Fibroblast of skin of abdomen (primary cell): Measurements from ENCODE around the gene MAGI3.
"Not testable (repeated sequence)": the region's sequence is repeated elsewhere in the genome, so short reads cannot be mapped to it uniquely, and the experiment has no call there.

Experiments
- DNase-seq: peaks from one replicate; pipeline ENCODE4 v3.0.0-alpha.2; 2013

MAGI3 gene

DNA sequence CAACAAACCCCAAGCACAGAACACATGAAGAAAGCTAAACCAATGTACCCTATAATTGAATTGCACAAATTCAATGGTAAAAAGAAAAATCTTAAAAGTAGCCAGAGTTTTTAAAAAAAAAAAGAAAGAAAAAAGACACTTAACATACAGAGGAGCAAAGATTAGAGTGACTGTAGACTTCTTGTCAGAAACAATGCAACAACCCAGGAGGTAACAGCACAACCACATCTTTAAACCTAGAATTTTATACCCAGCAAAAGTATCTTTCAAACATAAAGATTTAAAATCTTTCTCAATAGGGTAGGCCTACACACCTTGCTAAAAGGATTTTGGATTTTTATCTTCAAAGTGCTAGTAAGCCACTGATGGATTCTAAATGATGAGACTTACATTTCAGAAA is 304.6 kb downstream of the MAGI3 start:
- DNase-seq = no peak

DNA sequence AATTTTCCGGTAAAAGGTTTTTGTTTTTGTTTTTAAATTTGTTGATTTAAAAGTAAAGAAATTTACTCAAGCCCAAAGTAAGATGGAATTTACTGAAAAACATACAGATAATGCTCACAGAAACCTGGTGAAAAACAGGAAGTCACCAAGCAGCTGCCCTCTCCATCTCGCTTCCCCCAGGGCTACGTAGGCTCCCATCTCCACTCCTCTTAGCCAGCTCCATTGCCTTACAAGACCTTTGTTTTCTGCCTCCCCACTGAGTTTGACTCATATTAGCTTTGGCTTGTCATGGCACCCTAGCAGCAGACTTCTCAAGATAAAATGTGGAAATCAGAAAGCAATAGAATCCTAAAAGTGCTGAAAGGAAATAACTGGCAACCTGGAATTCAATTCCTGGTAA is 311.1 kb downstream of the MAGI3 start:
- peak; percentile 8 for DNase-seq

DNA sequence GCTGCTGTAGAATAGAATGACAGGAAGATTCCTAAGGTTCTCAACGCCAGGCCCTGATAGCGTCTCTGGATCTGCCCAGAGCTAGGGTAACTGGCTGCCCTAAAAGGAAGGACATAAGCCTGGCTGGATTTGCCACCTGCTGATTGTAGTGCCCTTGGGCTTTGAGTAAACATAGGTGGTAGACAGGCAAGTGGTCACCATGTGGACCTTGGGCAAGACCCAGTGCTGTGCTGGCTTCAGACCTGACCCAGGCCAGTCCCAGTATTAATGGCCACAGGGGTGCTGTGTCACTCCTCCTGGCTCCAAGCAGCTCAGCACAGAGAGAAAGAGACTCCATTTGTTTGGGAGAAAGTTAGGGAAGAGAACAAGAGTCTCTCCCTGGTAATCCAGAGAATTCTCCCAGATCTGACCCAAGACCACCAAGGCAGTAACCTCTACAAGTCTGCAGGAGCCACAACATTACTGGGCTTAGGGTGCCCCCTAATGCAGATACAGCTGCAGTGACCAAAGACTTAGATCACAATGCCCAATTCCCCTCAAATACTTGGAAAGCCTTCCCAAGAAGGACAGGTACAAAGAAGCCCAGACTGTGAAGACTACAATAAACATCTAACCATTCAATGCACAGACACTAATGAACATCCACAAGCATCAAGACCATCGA is 324.4 kb downstream of the MAGI3 start:
- no peak for DNase-seq

GRCh38 chr1:113717506-113717905 is 327.2 kb downstream of the MAGI3 start:
- DNase-seq = not testable (repeated sequence)

- not testable (repeated sequence) for DNase-seq
Measured at GRCh38 chr1:113718621-113719020, 328.3 kb downstream of the MAGI3 start.

DNA sequence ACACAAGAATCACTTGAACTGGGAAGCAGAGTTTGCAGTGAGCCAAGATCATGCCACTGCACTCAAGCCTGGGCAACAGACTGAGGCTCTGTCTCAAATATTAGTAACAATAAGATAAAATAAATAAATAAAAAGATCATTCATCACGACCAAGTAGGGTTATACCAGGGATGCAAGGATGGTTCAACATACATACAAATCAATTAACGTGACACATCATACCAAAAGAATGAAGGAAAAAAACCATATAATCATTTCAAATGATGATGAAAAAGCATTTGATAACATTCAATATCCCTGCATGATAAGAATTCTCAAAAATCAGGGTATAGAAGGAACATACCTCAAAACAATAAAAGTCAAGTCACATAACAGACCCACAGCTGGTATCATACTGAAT is 330.7 kb downstream of the MAGI3 start:
- no peak for DNase-seq

- no peak for DNase-seq
Measured at GRCh38 chr1:113732802-113733201, 342.5 kb downstream of the MAGI3 start.

DNA sequence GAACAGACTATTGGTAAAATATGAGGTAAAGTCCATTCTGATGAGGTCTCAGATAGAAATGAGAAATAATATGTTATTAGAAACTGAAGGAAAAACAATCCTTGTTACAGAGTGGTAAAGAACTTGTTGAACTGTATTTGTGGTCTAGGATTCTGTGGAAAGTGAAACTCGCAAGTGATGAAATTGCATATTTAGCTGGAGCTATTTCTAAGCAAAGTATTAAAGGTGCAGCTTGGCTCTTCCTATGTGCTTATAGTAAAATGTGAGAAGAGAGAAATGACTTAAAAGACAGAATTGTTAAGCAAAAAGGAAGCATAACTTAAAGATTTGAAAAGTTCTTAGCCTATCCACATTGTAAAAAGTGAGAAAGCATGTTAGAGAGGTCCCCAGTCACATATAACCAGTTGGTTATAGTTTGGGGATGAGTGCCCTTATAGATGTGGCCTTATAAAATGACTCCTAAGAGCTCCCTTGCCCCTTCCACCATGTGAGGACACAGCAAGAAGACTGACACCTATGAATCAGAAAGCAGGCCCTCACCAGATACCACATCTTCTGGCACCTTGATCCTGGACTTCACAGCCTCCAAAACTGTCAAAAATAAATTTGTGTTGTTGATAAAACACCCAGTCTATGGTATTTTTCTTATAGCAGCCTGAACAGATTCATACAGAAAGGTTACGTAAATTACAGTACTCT is 344.2 kb downstream of the MAGI3 start:
- no peak for DNase-seq
